Peyer's patch (tissue), 4 donors: Measurements from ENCODE around the gene CORO6. TPM values are rescaled to one million over a fixed set of nuclear protein-coding genes. Genes with fewer than 3 reads are reported as not detected.

Experiments used
- DNase-seq, 3 donors: peaks; one replicate each; pipeline ENCODE4 v3.0.0-alpha.2; 2017 to 2019
- H3K27ac ChIP-seq, 4 donors: fragments of 200-600 bp; sonication (generic); one replicate each; pipeline ENCODE4 v1.5.1; 2016 to 2019
- H3K27me3 ChIP-seq, 2 donors: fragments of 200-600 bp; sonication (generic); one replicate each; pipeline ENCODE4 v1.5.1; 2019
- H3K36me3 ChIP-seq, 3 donors: fragments of 200-600 bp; sonication (generic); one replicate each; pipeline ENCODE4 v1.5.1; 2016 to 2019
- H3K4me1 ChIP-seq, 4 donors: fragments of 200-600 bp; sonication (generic); one replicate each; pipeline ENCODE4 v1.5.1; 2016 to 2019
- H3K4me3 ChIP-seq, 4 donors: fragments of 200-600 bp; sonication (generic); 1 replicate in 3 of 4; 2 replicates in 1 of 4; pipeline ENCODE4 v1.5.1; 2016 to 2019; ENCODE audit warnings: mild to moderate bottlenecking in 1 of 4
- H3K9me3 ChIP-seq, 4 donors: fragments of 200-600 bp; sonication (generic); one replicate each; pipeline ENCODE4 v1.5.1; 2016 to 2019; ENCODE audit warnings: mild to moderate bottlenecking in 1 of 4
- CTCF ChIP-seq, 6 experiments: fragments of 450-650 bp in 4 of 6; fragments of 200-600 bp in 2 of 6; sonication (generic) in 1 of 6; IDR thresholded peaks; one replicate each; pipeline ENCODE4 v1.5.1; 2017 to 2019; ENCODE audit warnings: antibody characterized with exemption in 6 of 6, mild to moderate bottlenecking in 3 of 6, moderate library complexity in 1 of 6
- POLR2A ChIP-seq, 2 donors: fragments of 450-650 bp; IDR thresholded peaks; one replicate each; pipeline ENCODE4 v1.5.1; 2017; ENCODE audit warnings: antibody characterized with exemption in 2 of 2, mild to moderate bottlenecking in 2 of 2, moderate library complexity in 2 of 2
- total RNA-seq, 4 donors: library from RNA; depleted of rRNA; stranded (reverse); fragments of >200 nt; gene quantifications; one replicate each; pipeline ENCODE4 v1.1.0, GENCODE V29; 2016

Gene CORO6
- total RNA-seq, 4 donors from 2014 or later = 4.0 to 28.9 (median 19.9) TPM

- no peaks in the 10 kb centered on the region for H3K9me3 ChIP-seq
- H3K36me3 ChIP-seq = peaks cover 0 to 24% (median 0%) of the 10 kb centered on the region in 3 donors
- peaks cover 0 to 19% (median 14%) of the 10 kb centered on the region in 4 donors for H3K4me1 ChIP-seq
- H3K27ac ChIP-seq = peak overlapping the region in 2 of 4 donors; percentile 38 to 48
- no peaks in the 10 kb centered on the region for H3K27me3 ChIP-seq
- TF ChIP-seq CTCF (IDR thresholded peaks at IDR 0.05) (no peak), POLR2A (IDR thresholded peaks at IDR 0.05) (no peak)
- DNase-seq = no peak
- H3K4me3 ChIP-seq = no peak overlapping the region
These were observed 38.1 kb downstream of the CORO6 start for GRCh38 chr17:29584452-29585079.

GRCh38 chr17:29583324-29584248, 39.1 kb downstream of the CORO6 start:
- H3K36me3 ChIP-seq = peaks cover 0 to 25% (median 0%) of the 10 kb centered on the region in 3 donors
- DNase-seq = no peak
- no peak overlapping the region for H3K4me3 ChIP-seq
- H3K9me3 ChIP-seq = no peaks in the 10 kb centered on the region
- H3K27me3 ChIP-seq = no peaks in the 10 kb centered on the region
- TF ChIP-seq POLR2A (IDR thresholded peaks at IDR 0.05) (no peak), CTCF (IDR thresholded peaks at IDR 0.05) (no peak)
- peaks cover 0 to 18% (median 14%) of the 10 kb centered on the region in 4 donors for H3K4me1 ChIP-seq
- no peak overlapping the region for H3K27ac ChIP-seq

GRCh38 chr17:29582772-29583171, 39.9 kb downstream of the CORO6 start:
- Histone ChIP-seq H3K27ac (no peak overlapping the region), H3K27me3 (no peaks in the 10 kb centered on the region), H3K4me3 (no peak overlapping the region), H3K4me1 (peaks cover 0 to 9% (median 8%) of the 10 kb centered on the region in 4 donors), H3K9me3 (no peaks in the 10 kb centered on the region), H3K36me3 (peaks cover 0 to 33% (median 0%) of the 10 kb centered on the region in 3 donors)
- peak in 1 of 3 donors; percentile 37 for DNase-seq
- no peak for TF ChIP-seq POLR2A (IDR thresholded peaks at IDR 0.05)
- no peak for TF ChIP-seq CTCF (IDR thresholded peaks at IDR 0.05)

- Histone ChIP-seq H3K27ac (no peak overlapping the region), H3K27me3 (no peaks in the 10 kb centered on the region), H3K4me3 (no peak overlapping the region), H3K4me1 (peaks cover 0 to 5% (median 3%) of the 10 kb centered on the region in 4 donors), H3K36me3 (peaks cover 0 to 37% (median 0%) of the 10 kb centered on the region in 3 donors), H3K9me3 (no peaks in the 10 kb centered on the region)
- no peak for DNase-seq
- TF ChIP-seq CTCF (IDR thresholded peaks at IDR 0.05) (no peak), POLR2A (IDR thresholded peaks at IDR 0.05) (no peak)
These were observed 40.4 kb downstream of the CORO6 start for GRCh38 chr17:29582254-29582765.

- DNase-seq = peak in 1 of 3 donors; percentile 45
- no peak overlapping the region for H3K4me3 ChIP-seq
- peaks cover 0 to 43% (median 0%) of the 10 kb centered on the region in 3 donors for H3K36me3 ChIP-seq
- peaks cover 0 to 4% (median 0%) of the 10 kb centered on the region in 4 donors for H3K4me1 ChIP-seq
- H3K9me3 ChIP-seq = no peaks in the 10 kb centered on the region
- TF ChIP-seq POLR2A (IDR thresholded peaks at IDR 0.05) = no peak
- no peak for TF ChIP-seq CTCF (IDR thresholded peaks at IDR 0.05)
- H3K27ac ChIP-seq = no peak overlapping the region
- H3K27me3 ChIP-seq = no peaks in the 10 kb centered on the region
These were observed 41.0 kb downstream of the CORO6 start for GRCh38 chr17:29581583-29582253.
